Fibroblast of lung (primary cell): Measurements from ENCODE around the gene DIP2A. TPM values are rescaled to one million over a fixed set of nuclear protein-coding genes. Genes with fewer than 3 reads are reported as not detected.

ENCODE experiments used
- DNase-seq, 2 donors: peaks; one replicate each; pipeline versions ENCODE4 v3.0.0 to v3.0.0-alpha.2; 2010; ENCODE audit warnings: low read depth in 2 of 2
- H2AFZ ChIP-seq: 2 replicates; pipeline ENCODE4 v1.5.1; 2012; ENCODE audit warnings: low read length, control low read depth, inconsistent platforms
- H3K27ac ChIP-seq: 2 replicates; pipeline ENCODE4 v1.5.1; 2011; ENCODE audit warnings: low read length, control low read depth; ENCODE audit not compliant: insufficient read depth
- H3K27me3 ChIP-seq: 2 replicates; pipeline ENCODE4 v1.5.1; 2011; ENCODE audit warnings: mild to moderate bottlenecking, low read length; ENCODE audit not compliant: control insufficient read depth, insufficient read depth
- H3K36me3 ChIP-seq: 2 replicates; pipeline ENCODE4 v1.5.1; 2011; ENCODE audit warnings: low read length; ENCODE audit not compliant: control insufficient read depth, insufficient read depth
- H3K4me1 ChIP-seq: 2 replicates; pipeline ENCODE4 v1.5.1; 2011; ENCODE audit warnings: low read length; ENCODE audit not compliant: control insufficient read depth, insufficient read depth; ENCODE audit errors: extremely low read depth
- H3K4me2 ChIP-seq: 2 replicates; pipeline ENCODE4 v1.5.1; 2011; ENCODE audit warnings: low read length, control low read depth; ENCODE audit not compliant: insufficient read depth; ENCODE audit errors: extremely low read depth
- H3K4me3 ChIP-seq, 4 experiments: fragments of 200-600 bp in 1 of 4; sonication (generic) in 1 of 4; replicated peaks in 1 of 4; 2 replicates each; pipeline ENCODE4 v1.5.1; 2011 to 2016; ENCODE audit warnings: low read length in 4 of 4, low read depth in 3 of 4, mild to moderate bottlenecking in 3 of 4, control low read depth in 2 of 4, inconsistent platforms in 1 of 4, mixed read lengths in 1 of 4; ENCODE audit not compliant: insufficient read depth in 1 of 4; ENCODE audit errors: control extremely low read depth in 1 of 4
- H3K79me2 ChIP-seq: 2 replicates; pipeline ENCODE4 v1.5.1; 2012; ENCODE audit warnings: mild to moderate bottlenecking, low read length, inconsistent platforms; ENCODE audit not compliant: control insufficient read depth, insufficient read depth
- H3K9ac ChIP-seq: 2 replicates; pipeline ENCODE4 v1.5.1; 2011; ENCODE audit warnings: mild to moderate bottlenecking, low read length, control low read depth; ENCODE audit not compliant: insufficient read depth
- H3K9me3 ChIP-seq: 2 replicates; pipeline ENCODE4 v1.5.1; 2012; ENCODE audit warnings: low read depth, low read length; ENCODE audit not compliant: control insufficient read depth, insufficient read depth
- H4K20me1 ChIP-seq: 2 replicates; pipeline ENCODE4 v1.5.1; 2011; ENCODE audit warnings: low read length; ENCODE audit not compliant: control insufficient read depth, insufficient read depth; ENCODE audit errors: extremely low read depth
- CTCF ChIP-seq, 2 donors: IDR thresholded peaks in 1 of 2; conservative IDR thresholded peaks in 1 of 2; 1 replicate in 1 of 2; 2 replicates in 1 of 2; pipeline ENCODE4 v1.5.1; 2011 to 2012; ENCODE audit warnings: low read length in 2 of 2, control low read depth in 1 of 2, inconsistent platforms in 1 of 2, low read depth in 1 of 2, mild to moderate bottlenecking in 1 of 2
- EZH2 ChIP-seq: IDR thresholded peaks from 2 replicates; pipeline ENCODE4 v1.5.1; 2012; ENCODE audit warnings: low read length, control low read depth, mild to moderate bottlenecking; ENCODE audit errors: missing control alignments
- polyA plus RNA-seq, 2 donors: library from polyadenylated mRNA; depleted of rRNA in 1 of 2; stranded (reverse) in 1 of 2; unstranded in 1 of 2; fragments of >200 nt; gene quantifications; 2 replicates each; pipeline ENCODE4 v1.2.1, GENCODE V29; 2011 to 2012; ENCODE audit warnings: missing spikeins in 1 of 2
- total RNA-seq: library from RNA; depleted of rRNA; stranded (reverse); fragments of >200 nt; gene quantifications from 2 replicates; pipeline ENCODE4 v1.2.1, GENCODE V29; 2014

The DIP2A gene
- total and polyA plus RNA-seq, 2 donors (not counting 1 experiment from before 2014, with no cell fraction given) = 16.3 to 21.1 TPM

GRCh38 chr21:46527801-46528200 is 69.1 kb downstream of the DIP2A start:
- no peaks in the 10 kb centered on the region for H3K27me3 ChIP-seq
- H3K9me3 ChIP-seq = no peaks in the 10 kb centered on the region
- no peak overlapping the region for H3K9ac ChIP-seq
- H3K4me3 ChIP-seq = no peak overlapping the region
- no peak overlapping the region for H3K27ac ChIP-seq
- H3K4me2 ChIP-seq = no peak overlapping the region
- H3K36me3 ChIP-seq = peaks cover 3% of the 10 kb centered on the region
- no peak overlapping the region for H2AFZ ChIP-seq
- no peak for DNase-seq
- H3K4me1 ChIP-seq = peaks cover 3% of the 10 kb centered on the region
- H3K79me2 ChIP-seq = no peaks in the 10 kb centered on the region
- TF ChIP-seq EZH2 (no peak), CTCF (conservative IDR thresholded peaks at IDR 0.05 in 1 of 2, IDR thresholded peaks at IDR 0.05 in 1 of 2; ENCODE audit: low read depth in 1 of 2, low read length in 2 of 2) (no peak)
- H4K20me1 ChIP-seq = no peaks in the 10 kb centered on the region

GRCh38 chr21:46532080-46532479 is 73.4 kb downstream of the DIP2A start:
- Histone ChIP-seq H3K9me3 (no peaks in the 10 kb centered on the region), H3K27me3 (no peaks in the 10 kb centered on the region), H4K20me1 (no peaks in the 10 kb centered on the region), H3K4me2 (no peak overlapping the region), H3K4me1 (no peaks in the 10 kb centered on the region), H3K79me2 (no peaks in the 10 kb centered on the region), H3K27ac (no peak overlapping the region), H3K4me3 (no peak overlapping the region), H3K9ac (no peak overlapping the region), H2AFZ (no peak overlapping the region), H3K36me3 (peaks cover 3% of the 10 kb centered on the region)
- DNase-seq = no peak
- no peak for TF ChIP-seq CTCF (conservative IDR thresholded peaks at IDR 0.05 in 1 of 2, IDR thresholded peaks at IDR 0.05 in 1 of 2; ENCODE audit: low read depth in 1 of 2, low read length in 2 of 2)

- Histone ChIP-seq H3K9ac (no peak overlapping the region), H3K27me3 (no peaks in the 10 kb centered on the region), H4K20me1 (no peaks in the 10 kb centered on the region), H3K4me1 (no peaks in the 10 kb centered on the region), H2AFZ (no peak overlapping the region), H3K36me3 (peaks cover 12% of the 10 kb centered on the region), H3K27ac (no peak overlapping the region), H3K9me3 (no peaks in the 10 kb centered on the region), H3K4me3 (no peak overlapping the region), H3K4me2 (no peak overlapping the region), H3K79me2 (no peaks in the 10 kb centered on the region)
- no peak for TF ChIP-seq EZH2
- TF ChIP-seq CTCF (conservative IDR thresholded peaks at IDR 0.05 in 1 of 2, IDR thresholded peaks at IDR 0.05 in 1 of 2; ENCODE audit: low read depth in 1 of 2, low read length in 2 of 2) = no peak
- DNase-seq = no peak
These were observed 78.3 kb downstream of the DIP2A start for GRCh38 chr21:46537026-46537425.
